GM03348 (cell line): Measurements from ENCODE around the gene CUX1.
"Not testable (repeated sequence)": the region's sequence is repeated elsewhere in the genome, so short reads cannot be mapped to it uniquely, and the experiment has no call there.

Source experiments
- DNase-seq: peaks from one replicate; pipeline ENCODE4 v3.0.0; 2012; ENCODE audit warnings: low spot score

Gene CUX1

GRCh38 chr7:102289057-102289456 lies 471.6 kb downstream of the CUX1 start:
- no peak for DNase-seq

DNA sequence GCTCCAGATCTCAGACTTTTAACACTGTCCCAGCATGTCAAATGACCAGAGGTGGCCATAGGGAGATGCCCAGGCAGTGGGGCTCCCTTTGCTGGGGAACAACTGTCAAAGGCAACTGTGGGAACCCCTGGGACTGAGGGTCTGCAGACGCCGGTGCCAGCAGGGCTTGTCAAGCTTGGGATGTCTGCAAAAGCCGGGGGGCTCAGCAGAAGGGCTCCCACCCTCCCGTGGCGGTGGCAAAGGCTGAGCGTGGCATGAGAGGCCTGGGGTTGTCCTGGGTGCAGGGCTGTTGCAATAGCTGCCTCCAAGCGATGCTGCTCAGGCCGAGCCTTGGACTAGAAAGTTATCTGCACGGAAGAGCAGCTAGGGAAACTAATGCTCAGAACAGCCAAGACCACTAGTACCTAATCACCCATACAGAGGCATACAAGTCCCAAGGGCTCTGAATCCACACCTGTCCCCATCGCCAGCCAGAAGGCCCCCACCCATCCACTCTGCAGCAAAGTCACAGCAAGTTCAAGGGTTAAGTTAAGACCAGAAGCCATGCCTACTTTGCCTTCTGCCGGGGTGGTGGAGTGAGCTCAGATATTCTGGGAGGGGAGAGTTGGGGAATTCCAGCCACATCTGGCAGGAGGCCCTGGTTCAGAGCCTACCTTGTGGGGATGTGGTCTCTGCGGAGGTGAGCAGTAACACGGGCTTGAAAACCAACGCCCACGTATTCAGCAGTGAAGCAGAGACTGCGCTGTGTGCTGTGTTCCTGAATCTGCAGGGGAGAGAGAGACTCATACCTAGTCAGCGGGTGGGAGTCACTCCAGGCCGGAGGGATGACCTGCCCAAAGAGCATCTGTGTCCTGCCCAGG lies 473.9 kb downstream of the CUX1 start:
- DNase-seq: no peak

- DNase-seq: no peak
Measured at GRCh38 chr7:102291916-102292267, 474.5 kb downstream of the CUX1 start.

GRCh38 chr7:102292813-102293798 lies 475.7 kb downstream of the CUX1 start:
- DNase-seq: no peak

DNA sequence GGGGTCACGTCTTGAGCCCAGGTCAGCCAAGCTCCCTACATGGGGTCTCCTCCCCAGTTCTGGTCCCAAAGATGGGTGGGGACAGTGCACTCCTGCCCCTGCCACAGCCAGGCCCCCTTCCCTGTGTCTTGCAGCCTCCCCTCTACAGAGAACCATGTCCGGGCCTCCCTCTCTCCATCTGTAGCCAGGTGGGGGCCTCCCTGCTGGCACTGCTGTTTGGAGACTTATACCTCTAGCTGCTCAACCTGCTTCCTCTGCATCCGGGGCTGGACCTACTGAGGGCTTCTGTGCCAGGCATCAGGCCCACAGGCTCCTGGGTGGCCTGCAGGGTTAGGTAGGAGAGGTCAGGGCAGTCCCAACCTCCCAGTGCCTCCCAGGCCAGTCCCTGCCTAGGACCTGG lies 477.2 kb downstream of the CUX1 start:
- no peak for DNase-seq

DNA sequence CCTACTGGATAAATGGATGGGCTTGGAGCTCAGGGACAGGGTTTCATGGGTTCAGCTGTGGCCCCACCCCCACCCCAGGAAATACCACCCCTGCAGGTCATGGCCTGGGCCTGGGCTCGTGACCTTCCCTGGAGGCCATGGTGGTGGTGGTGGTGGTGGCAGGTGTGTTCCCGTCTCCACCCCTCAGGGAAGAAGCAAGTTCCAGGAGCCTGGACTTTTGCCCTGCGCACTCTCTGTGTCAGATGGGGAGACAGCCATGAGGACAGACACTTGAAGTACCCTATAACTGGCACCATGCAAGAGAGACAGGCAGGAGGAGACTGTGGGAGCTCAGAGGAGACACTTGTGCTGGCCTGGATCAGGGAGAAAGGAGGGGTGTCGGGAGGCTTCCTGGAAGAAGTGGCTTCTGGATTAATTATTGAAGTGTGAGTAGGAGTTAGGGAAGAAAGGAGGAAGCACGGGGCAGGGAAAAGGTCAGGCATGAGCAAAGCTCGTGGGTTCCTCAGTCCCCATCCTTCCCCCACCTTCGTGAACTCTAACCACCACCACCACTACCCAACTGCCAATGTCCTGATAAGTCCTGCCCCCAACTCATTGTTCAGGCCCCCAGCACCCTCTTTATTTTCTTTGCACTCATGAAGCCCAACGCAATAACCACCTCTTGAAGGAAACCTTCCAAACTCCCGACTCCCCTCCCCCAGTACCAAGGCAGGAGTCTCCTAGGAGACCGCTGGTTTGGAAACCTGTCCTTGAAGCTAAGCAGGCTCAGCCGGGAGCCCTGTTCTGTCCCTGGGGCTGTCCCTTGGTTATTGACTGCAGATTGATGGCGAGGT lies 478.1 kb downstream of the CUX1 start:
- no peak for DNase-seq

- DNase-seq: no peak
Measured at GRCh38 chr7:102296179-102296438, 478.7 kb downstream of the CUX1 start.

DNA sequence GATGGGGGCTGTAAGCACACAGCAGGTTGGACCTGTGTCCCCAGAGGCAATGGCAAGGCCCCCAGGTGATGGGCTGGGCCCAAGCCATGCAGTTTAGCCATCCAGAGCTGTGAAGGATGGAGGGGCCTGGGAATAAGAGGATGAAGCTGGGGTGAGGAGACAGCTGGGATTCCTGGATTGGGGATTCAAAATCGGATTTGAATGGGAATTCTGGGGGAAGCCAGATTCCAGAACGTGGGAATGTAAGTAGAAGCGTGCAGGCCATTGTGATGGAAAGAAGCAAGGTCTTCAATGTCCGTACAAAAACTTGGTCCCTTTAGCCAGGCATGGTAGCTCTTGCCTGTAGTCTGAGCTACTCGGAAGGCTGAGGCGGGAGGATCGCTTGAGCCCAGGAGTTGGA lies 479.1 kb downstream of the CUX1 start:
- DNase-seq: no peak

DNA sequence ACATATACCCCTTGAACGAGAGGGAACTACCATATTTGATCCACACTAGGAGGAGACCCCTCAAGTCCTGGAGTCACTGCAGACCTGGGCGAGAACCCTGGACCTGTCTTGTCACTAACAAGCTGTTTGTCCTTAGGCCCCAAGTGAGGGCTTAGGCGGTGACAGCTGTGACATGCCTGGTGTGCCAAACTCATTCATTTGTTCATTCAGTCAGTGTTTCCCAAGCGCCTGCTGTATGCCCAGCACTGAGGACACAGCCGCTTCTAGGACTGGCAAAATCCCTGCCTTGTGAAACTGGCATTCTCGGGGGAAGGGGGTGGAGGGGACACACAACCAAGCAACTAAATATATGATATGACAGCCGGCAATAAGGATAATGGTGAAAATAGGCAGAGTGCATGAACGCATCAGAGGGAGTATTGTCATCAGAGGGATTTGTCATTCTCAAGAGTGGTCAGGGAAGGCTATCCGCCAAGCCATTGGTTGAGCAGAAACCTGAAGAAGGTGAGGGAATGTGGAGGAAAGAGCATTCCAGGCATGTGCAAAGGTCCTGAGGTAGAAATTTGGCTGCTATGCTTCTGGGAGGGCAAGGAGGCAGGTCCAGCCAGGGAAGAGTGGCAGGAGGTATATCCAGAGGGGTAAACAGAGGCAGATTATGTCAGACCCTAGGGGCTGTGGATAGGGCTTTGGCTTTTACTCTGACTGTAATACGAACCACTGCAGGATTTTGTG lies 480.2 kb downstream of the CUX1 start:
- DNase-seq: no peak

DNA sequence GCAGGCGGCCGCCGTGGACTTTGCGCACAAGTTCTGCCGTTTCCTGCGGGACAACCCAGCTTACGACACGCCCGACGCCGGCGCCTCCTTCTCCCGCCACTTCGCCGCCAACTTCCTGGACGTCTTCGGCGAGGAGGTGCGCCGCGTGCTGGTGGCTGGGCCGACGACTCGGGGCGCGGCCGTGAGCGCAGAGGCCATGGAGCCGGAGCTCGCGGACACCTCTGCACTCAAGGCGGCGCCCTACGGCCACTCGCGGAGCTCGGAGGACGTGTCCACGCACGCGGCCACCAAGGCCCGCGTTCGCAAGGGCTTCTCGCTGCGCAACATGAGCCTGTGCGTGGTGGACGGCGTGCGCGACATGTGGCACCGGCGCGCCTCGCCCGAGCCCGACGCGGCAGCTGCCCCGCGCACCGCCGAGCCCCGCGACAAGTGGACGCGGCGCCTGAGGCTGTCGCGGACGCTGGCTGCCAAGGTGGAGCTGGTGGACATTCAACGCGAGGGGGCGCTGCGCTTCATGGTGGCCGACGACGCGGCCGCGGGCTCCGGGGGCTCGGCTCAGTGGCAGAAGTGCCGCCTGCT lies 483.3 kb downstream of the CUX1 start:
- DNase-seq: no peak

DNA sequence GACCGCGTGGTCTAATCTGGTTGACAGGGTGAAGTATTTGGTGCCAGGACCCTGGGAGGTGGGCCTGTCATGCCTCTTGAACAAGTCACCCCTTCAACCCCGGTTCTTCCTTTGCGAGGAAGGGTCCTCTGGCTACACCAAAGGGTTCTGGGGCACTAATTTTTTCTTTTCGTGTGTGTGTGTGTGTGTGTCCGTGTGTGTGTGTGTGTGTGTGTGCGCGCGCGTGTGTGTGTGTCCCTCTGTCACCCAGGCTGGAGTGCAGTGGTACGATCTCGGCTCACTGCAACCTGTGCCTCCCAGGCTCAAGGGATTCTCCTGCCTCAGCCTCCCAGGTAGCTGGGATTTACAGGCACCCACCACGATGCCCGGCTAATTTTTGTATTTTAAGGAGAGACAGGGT lies 483.9 kb downstream of the CUX1 start:
- DNase-seq: not testable (repeated sequence)

DNA sequence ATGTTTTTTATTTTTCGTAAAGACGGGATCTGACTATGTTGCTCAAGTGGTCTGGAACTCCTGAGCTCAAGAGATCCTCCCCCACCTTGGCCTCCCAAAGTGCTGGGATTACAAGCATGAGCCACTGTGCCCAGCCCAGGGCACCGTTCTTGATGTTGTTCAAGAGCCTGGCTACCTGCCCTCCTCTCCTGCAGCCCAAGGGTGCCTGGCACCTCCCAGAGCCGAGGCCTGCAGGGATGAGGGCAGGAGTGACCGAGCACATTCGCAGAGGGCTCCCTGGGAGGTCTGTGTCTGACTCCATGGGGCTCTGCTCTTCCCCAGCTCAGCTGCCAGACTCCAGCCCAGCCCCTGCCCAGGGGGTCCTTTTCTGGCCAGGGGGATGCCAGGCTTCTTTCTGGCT lies 484.6 kb downstream of the CUX1 start:
- no peak for DNase-seq

DNA sequence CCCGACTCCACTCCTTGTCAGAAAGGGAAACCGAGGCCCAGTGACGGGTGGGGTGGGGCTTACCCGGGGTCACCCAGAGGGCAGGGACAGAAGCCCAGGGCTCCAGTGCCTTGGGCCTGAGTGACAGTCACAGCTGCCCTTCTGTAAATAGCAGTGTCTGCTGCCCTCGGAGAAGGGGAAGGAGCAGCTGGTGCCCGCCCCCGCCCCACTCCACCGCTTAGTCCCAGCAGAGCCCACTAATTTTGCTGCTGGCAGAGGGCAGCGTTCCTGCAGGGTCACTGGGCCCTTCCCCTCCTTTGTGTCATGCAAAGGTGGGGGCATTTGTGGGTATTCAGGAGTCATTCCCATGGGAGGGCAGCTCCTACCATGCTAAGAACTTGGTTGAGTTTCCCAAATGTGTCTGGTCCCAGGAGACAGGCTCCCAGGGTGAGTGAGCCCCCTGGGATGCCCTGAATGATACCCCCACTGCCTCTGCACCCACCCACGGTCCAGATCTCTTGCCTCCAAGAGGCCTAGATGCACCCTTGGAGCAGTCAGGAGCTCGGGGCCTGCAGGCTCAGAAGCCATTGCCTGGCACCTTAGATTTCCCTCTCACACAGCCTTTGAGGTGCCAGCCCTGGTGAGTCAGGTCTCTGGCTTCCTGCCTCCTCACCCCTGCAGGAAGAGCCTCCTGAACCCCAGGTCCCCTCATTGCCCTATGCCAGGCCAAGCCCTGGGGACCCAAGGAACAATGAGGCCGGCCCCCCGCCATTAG lies 486.4 kb downstream of the CUX1 start:
- DNase-seq: no peak

GRCh38 chr7:102304668-102305067 lies 487.2 kb downstream of the CUX1 start:
- no peak for DNase-seq

DNA sequence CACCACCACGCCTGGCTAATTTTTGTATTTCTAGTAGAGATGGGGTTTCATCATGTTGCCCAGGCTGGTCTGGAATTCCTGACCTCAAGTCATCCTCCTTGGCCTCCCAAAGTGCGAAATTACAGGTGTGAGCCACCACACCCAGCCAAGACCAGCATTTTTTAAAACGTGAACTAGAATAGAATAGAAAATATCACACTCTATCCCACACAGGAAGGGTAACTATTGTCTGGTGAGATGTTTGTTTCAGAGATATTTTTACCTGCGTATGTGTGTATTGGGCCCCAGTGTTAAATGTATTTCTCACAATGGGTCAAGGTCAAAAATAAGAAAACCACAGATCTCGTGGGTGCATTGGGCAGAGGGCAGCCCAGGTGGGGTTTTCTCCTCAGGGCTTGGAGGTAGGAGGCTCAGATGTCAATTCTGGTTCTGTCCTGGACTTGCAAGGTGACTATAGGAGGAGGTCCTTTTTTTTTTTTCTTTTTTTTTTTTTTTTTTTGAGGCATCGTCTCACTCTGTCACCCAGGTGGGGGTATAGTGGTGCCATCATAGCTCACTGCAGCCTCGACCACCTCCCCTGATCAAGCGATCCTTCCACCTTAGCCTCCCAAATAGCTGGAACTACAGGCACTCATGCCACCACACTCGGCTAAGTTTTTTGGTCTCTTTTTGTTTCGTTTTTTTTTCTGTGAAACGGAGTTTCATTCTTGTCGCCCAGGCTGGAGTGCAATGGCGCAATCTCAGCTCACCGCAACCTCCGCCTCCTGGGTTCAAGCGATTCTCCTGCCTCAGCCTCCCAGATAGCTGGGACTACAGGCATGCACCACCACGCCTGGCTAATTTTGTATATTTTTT lies 488.2 kb downstream of the CUX1 start:
- no peak for DNase-seq

GRCh38 chr7:102306916-102307677 lies 489.7 kb downstream of the CUX1 start:
- no peak for DNase-seq

GRCh38 chr7:102310414-102310815 lies 493.0 kb downstream of the CUX1 start:
- no peak for DNase-seq

DNA sequence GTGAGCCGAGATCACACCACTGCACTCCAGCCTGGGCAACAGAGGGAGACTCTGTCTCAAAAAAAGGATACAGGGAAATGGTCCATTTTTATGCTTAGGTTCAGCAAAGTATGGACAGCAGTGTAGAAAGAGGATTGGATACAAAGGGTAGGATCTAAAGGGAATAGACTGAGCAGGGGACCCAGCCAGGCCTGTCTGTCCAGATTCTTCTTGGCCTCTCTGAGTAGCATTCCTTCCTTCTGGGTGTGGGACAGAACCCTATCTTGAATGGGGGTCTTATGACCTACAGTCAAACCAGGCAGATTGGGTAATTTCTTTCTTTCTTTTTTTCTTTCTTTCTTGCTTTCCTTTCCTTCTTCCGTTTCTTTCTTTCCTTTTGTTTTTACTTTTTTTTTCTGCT lies 494.9 kb downstream of the CUX1 start:
- DNase-seq: no peak
